SK-N-SH treated with all-trans-retinoic acid at 6 μM for 48 hours (cell line): Measurements from ENCODE around the gene MYO15B.

Experiments used
- ATAC-seq: fragments of 200-7000 bp; cut with Tn5 transposase; 3 replicates; pipeline ENCODE4 v1.9.1; 2020; ENCODE audit warnings: mild to moderate bottlenecking, moderate library complexity
- CSDC2 ChIP-seq: fragments of 250-450 bp; sonication (Bioruptor Pico); IDR thresholded peaks from 2 replicates; pipeline ENCODE4 v1.5.0; 2020; ENCODE audit warnings: mild to moderate bottlenecking, moderate library complexity
- ESRRG ChIP-seq: fragments of 250-450 bp; sonication (Bioruptor Pico); IDR thresholded peaks from 2 replicates; pipeline ENCODE4 v1.6.1; 2021; ENCODE audit warnings: mild to moderate bottlenecking
- GLIS3 ChIP-seq: fragments of 250-450 bp; sonication (Bioruptor Pico); IDR thresholded peaks from 2 replicates; pipeline ENCODE4 v1.5.0; 2020; ENCODE audit warnings: mild to moderate bottlenecking, moderate library complexity
- ISL1 ChIP-seq: fragments of 250-450 bp; sonication (Bioruptor Pico); IDR thresholded peaks from 2 replicates; pipeline ENCODE4 v2.1.2; 2022; ENCODE audit warnings: mild to moderate bottlenecking, moderate library complexity
- OSR1 ChIP-seq: fragments of 250-450 bp; sonication (Bioruptor Pico); IDR thresholded peaks from 2 replicates; pipeline ENCODE4 v1.8.0; 2022; ENCODE audit warnings: moderate library complexity, mild to moderate bottlenecking, inconsistent platforms
- PPARA ChIP-seq: fragments of 250-450 bp; sonication (Bioruptor Pico); IDR thresholded peaks from 2 replicates; pipeline ENCODE4 v1.5.0; 2020; ENCODE audit warnings: mild to moderate bottlenecking, borderline replicate concordance
- RARB ChIP-seq: fragments of 250-450 bp; sonication (Bioruptor Pico); IDR thresholded peaks from 2 replicates; pipeline ENCODE4 v1.8.0; 2021; ENCODE audit warnings: mild to moderate bottlenecking, moderate library complexity
- SNAI2 ChIP-seq: fragments of 250-450 bp; sonication (Bioruptor Pico); IDR thresholded peaks from 2 replicates; pipeline ENCODE4 v1.5.0; 2020; ENCODE audit warnings: mild to moderate bottlenecking, moderate library complexity
- TCF4 ChIP-seq: fragments of 250-450 bp; sonication (Bioruptor Pico); IDR thresholded peaks from 2 replicates; pipeline ENCODE4 v1.8.0; 2021; ENCODE audit warnings: mild to moderate bottlenecking, moderate library complexity, borderline replicate concordance
- TOX ChIP-seq: fragments of 250-450 bp; sonication (Bioruptor Pico); IDR thresholded peaks from 2 replicates; pipeline ENCODE4 v1.8.0; 2021; ENCODE audit warnings: mild to moderate bottlenecking, moderate library complexity, borderline replicate concordance
- ZC3H10 ChIP-seq: fragments of 250-450 bp; sonication (Bioruptor Pico); IDR thresholded peaks from 2 replicates; pipeline ENCODE4 v1.5.1; 2021; ENCODE audit warnings: mild to moderate bottlenecking, moderate library complexity
- ZFP30 ChIP-seq: fragments of 450-650 bp; formaldehyde crosslinking; IDR thresholded peaks from 2 replicates; pipeline ENCODE4 v1.5.0; 2022; ENCODE audit warnings: mild to moderate bottlenecking, moderate library complexity
- ZNF565 ChIP-seq: fragments of 450-650 bp; formaldehyde crosslinking; conservative IDR thresholded peaks from 2 replicates; pipeline ENCODE4 v1.5.0; 2020; ENCODE audit warnings: low read depth, mild to moderate bottlenecking, moderate library complexity
- ZNF70 ChIP-seq: fragments of 450-650 bp; formaldehyde crosslinking; IDR thresholded peaks from 2 replicates; pipeline ENCODE4 v1.5.0; 2020; ENCODE audit warnings: mild to moderate bottlenecking, moderate library complexity
- TF ChIP-seq, protein P1 (sequence below): fragments of 250-450 bp; sonication (Bioruptor Pico); IDR thresholded peaks from 2 replicates; pipeline ENCODE4 v1.8.0; 2021; ENCODE audit warnings: low read depth, mild to moderate bottlenecking, moderate library complexity, borderline replicate concordance
- TF ChIP-seq, protein P2 (sequence below): fragments of 250-450 bp; sonication (Bioruptor Pico); IDR thresholded peaks from 2 replicates; pipeline ENCODE4 v1.5.0; 2020; ENCODE audit warnings: mild to moderate bottlenecking, moderate library complexity
- TF ChIP-seq, protein P3 (sequence below): fragments of 250-450 bp; sonication (Bioruptor Pico); IDR thresholded peaks from 2 replicates; pipeline ENCODE4 v1.5.1; 2021; ENCODE audit warnings: mild to moderate bottlenecking, moderate library complexity
- TF ChIP-seq, protein P4 (sequence below): fragments of 250-450 bp; sonication (Bioruptor Pico); IDR thresholded peaks from 2 replicates; pipeline ENCODE4 v1.5.1; 2020; ENCODE audit warnings: low read depth, mild to moderate bottlenecking, moderate library complexity

The MYO15B gene

DNA sequence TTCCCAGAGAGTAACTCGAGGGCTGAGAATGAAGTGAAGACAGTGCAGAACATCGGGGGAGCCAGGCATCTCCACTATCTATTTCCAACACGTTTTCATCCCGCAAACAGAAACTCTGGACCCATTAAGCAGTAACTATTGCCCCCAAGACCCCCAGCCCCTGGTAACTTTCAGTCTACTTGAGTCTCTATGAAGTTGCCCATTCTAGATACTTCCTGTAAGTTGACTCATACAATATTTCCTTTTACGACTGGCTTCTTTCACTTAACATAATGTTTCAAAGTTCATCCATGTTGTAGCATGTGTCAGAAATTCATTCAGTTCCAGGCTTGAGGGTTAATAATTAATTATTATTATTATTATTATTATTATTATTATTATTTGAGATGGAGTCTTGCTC is 19.5 kb downstream of the MYO15B start (continued):
- TF ChIP-seq, protein P1, sequence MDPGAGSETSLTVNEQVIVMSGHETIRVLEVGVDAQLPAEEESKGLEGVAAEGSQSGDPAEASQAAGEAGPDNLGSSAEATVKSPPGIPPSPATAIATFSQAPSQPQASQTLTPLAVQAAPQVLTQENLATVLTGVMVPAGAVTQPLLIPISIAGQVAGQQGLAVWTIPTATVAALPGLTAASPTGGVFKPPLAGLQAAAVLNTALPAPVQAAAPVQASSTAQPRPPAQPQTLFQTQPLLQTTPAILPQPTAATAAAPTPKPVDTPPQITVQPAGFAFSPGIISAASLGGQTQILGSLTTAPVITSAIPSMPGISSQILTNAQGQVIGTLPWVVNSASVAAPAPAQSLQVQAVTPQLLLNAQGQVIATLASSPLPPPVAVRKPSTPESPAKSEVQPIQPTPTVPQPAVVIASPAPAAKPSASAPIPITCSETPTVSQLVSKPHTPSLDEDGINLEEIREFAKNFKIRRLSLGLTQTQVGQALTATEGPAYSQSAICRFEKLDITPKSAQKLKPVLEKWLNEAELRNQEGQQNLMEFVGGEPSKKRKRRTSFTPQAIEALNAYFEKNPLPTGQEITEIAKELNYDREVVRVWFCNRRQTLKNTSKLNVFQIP (CRISPR knock-in tag) = no peak
- TF ChIP-seq, protein P2, sequence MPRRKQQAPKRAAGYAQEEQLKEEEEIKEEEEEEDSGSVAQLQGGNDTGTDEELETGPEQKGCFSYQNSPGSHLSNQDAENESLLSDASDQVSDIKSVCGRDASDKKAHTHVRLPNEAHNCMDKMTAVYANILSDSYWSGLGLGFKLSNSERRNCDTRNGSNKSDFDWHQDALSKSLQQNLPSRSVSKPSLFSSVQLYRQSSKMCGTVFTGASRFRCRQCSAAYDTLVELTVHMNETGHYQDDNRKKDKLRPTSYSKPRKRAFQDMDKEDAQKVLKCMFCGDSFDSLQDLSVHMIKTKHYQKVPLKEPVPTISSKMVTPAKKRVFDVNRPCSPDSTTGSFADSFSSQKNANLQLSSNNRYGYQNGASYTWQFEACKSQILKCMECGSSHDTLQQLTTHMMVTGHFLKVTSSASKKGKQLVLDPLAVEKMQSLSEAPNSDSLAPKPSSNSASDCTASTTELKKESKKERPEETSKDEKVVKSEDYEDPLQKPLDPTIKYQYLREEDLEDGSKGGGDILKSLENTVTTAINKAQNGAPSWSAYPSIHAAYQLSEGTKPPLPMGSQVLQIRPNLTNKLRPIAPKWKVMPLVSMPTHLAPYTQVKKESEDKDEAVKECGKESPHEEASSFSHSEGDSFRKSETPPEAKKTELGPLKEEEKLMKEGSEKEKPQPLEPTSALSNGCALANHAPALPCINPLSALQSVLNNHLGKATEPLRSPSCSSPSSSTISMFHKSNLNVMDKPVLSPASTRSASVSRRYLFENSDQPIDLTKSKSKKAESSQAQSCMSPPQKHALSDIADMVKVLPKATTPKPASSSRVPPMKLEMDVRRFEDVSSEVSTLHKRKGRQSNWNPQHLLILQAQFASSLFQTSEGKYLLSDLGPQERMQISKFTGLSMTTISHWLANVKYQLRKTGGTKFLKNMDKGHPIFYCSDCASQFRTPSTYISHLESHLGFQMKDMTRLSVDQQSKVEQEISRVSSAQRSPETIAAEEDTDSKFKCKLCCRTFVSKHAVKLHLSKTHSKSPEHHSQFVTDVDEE (CRISPR knock-in tag) = no peak
- TF ChIP-seq, all 23 proteins: peak for 0

DNA sequence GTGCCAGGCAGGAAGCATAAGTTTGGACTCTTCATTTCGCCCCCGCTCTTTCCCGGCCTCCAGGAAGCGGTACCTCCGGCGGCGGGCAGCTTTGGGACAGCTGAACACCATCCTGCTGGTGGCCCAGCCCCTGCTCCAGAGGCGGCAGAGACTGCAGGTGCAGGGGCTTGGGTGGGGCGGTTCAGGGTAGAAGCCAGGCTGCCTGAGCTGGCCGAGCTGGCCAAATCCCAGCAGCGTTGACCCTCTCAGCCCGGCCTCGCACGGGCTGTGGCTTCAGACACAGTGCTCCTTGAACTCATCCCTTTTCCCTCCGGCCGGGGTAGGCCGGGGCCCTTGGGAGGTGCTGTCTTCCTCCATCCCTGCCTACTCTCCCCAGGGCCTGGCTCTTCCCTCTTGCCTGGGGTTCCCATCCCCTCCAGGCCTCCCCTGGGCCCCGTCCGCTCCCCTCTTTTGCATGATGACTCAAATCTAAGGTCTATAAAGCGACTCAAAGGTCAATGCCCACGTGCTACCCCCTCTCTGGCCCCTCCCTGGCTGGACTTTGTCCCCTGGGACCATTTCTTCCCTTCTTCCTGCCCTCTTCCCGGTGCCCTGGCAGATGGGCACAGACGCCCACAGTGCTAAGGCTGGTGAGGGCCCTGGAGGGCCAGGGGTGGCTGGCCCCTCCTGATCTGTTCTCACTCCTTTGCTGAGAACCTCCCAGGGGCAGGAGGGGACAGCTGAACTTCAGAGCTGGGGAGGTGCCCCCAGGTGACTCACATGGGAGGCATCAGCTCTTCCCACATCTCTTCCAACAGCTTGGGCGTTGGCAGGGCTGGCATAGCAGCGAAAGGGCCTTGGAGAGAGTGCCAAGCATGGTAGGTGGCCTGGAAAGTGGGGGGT is 22.7 kb downstream of the MYO15B start:
- no peak for TF ChIP-seq ZNF565 (CRISPR knock-in tag)
- TF ChIP-seq TCF4 (CRISPR knock-in tag) = no peak
- TF ChIP-seq, protein P3, sequence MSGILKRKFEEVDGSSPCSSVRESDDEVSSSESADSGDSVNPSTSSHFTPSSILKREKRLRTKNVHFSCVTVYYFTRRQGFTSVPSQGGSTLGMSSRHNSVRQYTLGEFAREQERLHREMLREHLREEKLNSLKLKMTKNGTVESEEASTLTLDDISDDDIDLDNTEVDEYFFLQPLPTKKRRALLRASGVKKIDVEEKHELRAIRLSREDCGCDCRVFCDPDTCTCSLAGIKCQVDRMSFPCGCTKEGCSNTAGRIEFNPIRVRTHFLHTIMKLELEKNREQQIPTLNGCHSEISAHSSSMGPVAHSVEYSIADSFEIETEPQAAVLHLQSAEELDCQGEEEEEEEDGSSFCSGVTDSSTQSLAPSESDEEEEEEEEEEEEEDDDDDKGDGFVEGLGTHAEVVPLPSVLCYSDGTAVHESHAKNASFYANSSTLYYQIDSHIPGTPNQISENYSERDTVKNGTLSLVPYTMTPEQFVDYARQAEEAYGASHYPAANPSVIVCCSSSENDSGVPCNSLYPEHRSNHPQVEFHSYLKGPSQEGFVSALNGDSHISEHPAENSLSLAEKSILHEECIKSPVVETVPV (CRISPR knock-in tag) = no peak
- no peak for TF ChIP-seq ZFP30 (CRISPR knock-in tag)
- TF ChIP-seq ZNF70 (CRISPR knock-in tag) = no peak
- TF ChIP-seq, protein P1 (CRISPR knock-in tag) = no peak
- TF ChIP-seq, protein P4, sequence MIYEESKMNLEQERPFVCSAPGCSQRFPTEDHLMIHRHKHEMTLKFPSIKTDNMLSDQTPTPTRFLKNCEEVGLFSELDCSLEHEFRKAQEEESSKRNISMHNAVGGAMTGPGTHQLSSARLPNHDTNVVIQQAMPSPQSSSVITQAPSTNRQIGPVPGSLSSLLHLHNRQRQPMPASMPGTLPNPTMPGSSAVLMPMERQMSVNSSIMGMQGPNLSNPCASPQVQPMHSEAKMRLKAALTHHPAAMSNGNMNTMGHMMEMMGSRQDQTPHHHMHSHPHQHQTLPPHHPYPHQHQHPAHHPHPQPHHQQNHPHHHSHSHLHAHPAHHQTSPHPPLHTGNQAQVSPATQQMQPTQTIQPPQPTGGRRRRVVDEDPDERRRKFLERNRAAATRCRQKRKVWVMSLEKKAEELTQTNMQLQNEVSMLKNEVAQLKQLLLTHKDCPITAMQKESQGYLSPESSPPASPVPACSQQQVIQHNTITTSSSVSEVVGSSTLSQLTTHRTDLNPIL = no peak
- ATAC-seq = no peak; the same call in 2 of the 3 replicates

DNA sequence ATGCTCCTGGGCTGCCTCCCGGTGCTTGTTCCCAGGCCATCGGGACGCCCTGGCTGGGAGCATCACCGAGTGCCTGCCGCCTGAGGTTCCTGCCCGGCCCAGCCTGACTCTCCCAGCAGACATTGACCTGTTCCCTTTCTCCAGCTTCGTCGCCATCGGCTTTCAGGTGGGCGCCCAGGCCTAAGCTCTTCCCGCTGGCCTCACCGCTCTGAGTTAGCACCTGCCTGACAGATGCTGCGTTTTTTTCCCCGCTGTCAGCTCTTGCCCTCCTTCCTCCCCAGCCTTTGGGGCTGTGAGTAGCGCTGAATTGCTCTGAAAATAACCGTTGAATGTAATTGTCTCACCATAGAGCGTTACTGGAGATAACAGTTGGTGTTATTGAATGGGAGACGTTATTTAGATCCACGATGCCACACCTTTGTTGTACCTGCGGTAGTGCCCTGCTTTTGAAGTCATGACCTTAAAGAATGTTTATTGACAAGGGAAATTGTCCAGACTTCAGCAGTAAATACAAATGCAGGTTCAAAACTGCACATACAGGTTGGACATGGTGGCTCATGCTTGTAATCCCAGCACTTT is 24.3 kb downstream of the MYO15B start:
- ATAC-seq = no peak
- TF ChIP-seq ZFP30 (CRISPR knock-in tag) (no peak), TOX (CRISPR knock-in tag) (no peak), OSR1 (no peak), RARB (CRISPR knock-in tag) (no peak), TCF4 (CRISPR knock-in tag) (no peak), GLIS3 (CRISPR knock-in tag) (no peak), ISL1 (CRISPR knock-in tag) (no peak), ESRRG (CRISPR knock-in tag) (no peak), CSDC2 (CRISPR knock-in tag) (no peak), PPARA (no peak), SNAI2 (CRISPR knock-in tag) (no peak), ZC3H10 (CRISPR knock-in tag) (no peak)
- TF ChIP-seq, protein P3 (CRISPR knock-in tag) = no peak
- TF ChIP-seq, protein P1 (CRISPR knock-in tag) = no peak
- TF ChIP-seq, protein P2 (CRISPR knock-in tag) = no peak
- TF ChIP-seq, all 23 proteins: peak for 0
